ENCODE results near the gene ZBTB24.

DNA sequence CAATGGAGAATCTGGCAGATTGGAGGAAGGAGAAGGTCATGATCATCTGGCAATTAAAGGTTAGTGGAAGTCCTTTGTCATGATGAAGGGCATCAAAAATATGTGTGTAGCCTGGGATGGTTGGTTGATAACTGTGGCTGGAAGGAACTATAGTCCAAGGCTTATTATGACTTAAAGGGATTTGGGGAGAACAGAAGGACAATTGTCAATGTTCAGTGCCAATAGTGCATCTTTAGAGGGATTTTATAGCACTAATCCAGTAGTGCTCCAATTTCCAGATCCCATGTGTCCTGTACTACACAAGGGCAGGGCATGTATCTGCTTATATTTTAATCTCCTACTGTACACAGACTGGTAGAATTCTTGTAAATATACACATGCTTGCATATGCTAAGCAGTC is 5.0 kb upstream of the ZBTB24 start:
- TF ChIP-seq, protein P1, sequence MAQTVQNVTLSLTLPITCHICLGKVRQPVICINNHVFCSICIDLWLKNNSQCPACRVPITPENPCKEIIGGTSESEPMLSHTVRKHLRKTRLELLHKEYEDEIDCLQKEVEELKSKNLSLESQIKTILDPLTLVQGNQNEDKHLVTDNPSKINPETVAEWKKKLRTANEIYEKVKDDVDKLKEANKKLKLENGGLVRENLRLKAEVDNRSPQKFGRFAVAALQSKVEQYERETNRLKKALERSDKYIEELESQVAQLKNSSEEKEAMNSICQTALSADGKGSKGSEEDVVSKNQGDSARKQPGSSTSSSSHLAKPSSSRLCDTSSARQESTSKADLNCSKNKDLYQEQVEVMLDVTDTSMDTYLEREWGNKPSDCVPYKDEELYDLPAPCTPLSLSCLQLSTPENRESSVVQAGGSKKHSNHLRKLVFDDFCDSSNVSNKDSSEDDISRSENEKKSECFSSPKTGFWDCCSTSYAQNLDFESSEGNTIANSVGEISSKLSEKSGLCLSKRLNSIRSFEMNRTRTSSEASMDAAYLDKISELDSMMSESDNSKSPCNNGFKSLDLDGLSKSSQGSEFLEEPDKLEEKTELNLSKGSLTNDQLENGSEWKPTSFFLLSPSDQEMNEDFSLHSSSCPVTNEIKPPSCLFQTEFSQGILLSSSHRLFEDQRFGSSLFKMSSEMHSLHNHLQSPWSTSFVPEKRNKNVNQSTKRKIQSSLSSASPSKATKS (CRISPR knock-in tag; IDR thresholded peaks at IDR 0.05), result no peak
- no peak for TF ChIP-seq ELF4 (CRISPR knock-in tag; IDR thresholded peaks at IDR 0.05; ENCODE audit: borderline replicate concordance)
- TF ChIP-seq MLX (CRISPR knock-in tag; IDR thresholded peaks at IDR 0.05), result no peak
- TF ChIP-seq HNF4G (IDR thresholded peaks at IDR 0.05; ENCODE audit: borderline replicate concordance, low read depth, low read length), result no peak
- TF ChIP-seq HNF4G (CRISPR knock-in tag; IDR thresholded peaks at IDR 0.05; ENCODE audit: borderline replicate concordance, low read depth), result no peak
- TF ChIP-seq ZNF615 (CRISPR knock-in tag; IDR thresholded peaks at IDR 0.05; ENCODE audit: borderline replicate concordance), result no peak
- no peak for TF ChIP-seq ZFX (CRISPR knock-in tag; IDR thresholded peaks at IDR 0.05; ENCODE audit: low read depth)
- TF ChIP-seq NFRKB (IDR thresholded peaks at IDR 0.05), result no peak
- TF ChIP-seq NBN (conservative IDR thresholded peaks at IDR 0.05), result no peak
- no peak for TF ChIP-seq HMG20B (CRISPR knock-in tag; conservative IDR thresholded peaks at IDR 0.05)
- TF ChIP-seq KAT7 (CRISPR knock-in tag; IDR thresholded peaks at IDR 0.05; ENCODE audit: borderline replicate concordance), result no peak
- TF ChIP-seq POLR2G (IDR thresholded peaks at IDR 0.05; ENCODE audit: low read depth, low read length), result no peak
